ENCODE results near the gene AGFG2.

AGFG2 gene

DNA sequence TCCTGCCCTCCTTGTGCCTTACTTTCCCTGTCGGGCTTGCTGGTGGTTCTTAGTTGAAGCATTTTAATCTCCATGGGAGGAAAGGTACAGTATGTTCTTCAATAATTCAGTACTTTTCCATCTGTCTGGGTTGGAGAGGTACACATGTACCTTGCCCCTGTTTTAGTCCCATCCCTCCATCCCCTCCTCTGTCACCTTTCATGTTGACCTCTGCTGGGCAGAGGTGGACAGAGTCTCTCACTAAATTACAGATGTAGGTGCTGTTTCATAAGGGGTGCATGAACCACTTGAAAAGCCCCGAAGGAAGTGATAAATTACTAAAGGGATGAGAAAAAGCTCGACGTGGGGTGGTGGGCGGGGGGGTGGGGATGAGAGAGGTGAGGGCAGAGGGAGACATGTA, 5.4 kb downstream of the AGFG2 start:
- Histone ChIP-seq H3K4me2 (ENCODE audit: low read depth, low read length, poor library complexity, severe bottlenecking) (peak overlapping the region; percentile 14), H3K4me3 (ENCODE audit: low read length, poor library complexity, severe bottlenecking) (no peak overlapping the region), H3F3A (ENCODE audit: low read depth) (no peaks in the 10 kb centered on the region), H4K20me1 (ENCODE audit: insufficient read depth, low read length, poor library complexity, severe bottlenecking) (no peaks in the 10 kb centered on the region), H3K36me3 (ENCODE audit: insufficient read depth, low read length) (no peaks in the 10 kb centered on the region; the same call in 1 of the 2 replicates), H3K27me3 (ENCODE audit: insufficient read depth, low read length, poor library complexity, severe bottlenecking) (no peaks in the 10 kb centered on the region), H2AFZ (ENCODE audit: low read length) (no peak overlapping the region), H3K79me2 (ENCODE audit: insufficient read depth, low read length) (peaks cover 27% of the 10 kb centered on the region), H3K9me3 (ENCODE audit: insufficient read depth, low read depth, low read length) (no peaks in the 10 kb centered on the region), H3K4me1 (ENCODE audit: insufficient read depth, low read length, poor library complexity, severe bottlenecking) (peaks cover 53% of the 10 kb centered on the region), H3K9ac (ENCODE audit: low read depth, low read length, poor library complexity, severe bottlenecking) (no peak overlapping the region), H3K9me2 (replicated peaks; ENCODE audit: low read depth, low read length) (no peaks in the 10 kb centered on the region)
- TF ChIP-seq EZH2phosphoT487 (IDR thresholded peaks at IDR 0.05; ENCODE audit: borderline replicate concordance): no peak
- TF ChIP-seq, protein P1, sequence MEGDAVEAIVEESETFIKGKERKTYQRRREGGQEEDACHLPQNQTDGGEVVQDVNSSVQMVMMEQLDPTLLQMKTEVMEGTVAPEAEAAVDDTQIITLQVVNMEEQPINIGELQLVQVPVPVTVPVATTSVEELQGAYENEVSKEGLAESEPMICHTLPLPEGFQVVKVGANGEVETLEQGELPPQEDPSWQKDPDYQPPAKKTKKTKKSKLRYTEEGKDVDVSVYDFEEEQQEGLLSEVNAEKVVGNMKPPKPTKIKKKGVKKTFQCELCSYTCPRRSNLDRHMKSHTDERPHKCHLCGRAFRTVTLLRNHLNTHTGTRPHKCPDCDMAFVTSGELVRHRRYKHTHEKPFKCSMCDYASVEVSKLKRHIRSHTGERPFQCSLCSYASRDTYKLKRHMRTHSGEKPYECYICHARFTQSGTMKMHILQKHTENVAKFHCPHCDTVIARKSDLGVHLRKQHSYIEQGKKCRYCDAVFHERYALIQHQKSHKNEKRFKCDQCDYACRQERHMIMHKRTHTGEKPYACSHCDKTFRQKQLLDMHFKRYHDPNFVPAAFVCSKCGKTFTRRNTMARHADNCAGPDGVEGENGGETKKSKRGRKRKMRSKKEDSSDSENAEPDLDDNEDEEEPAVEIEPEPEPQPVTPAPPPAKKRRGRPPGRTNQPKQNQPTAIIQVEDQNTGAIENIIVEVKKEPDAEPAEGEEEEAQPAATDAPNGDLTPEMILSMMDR (conservative IDR thresholded peaks at IDR 0.05; ENCODE audit: low read length): no peak

DNA sequence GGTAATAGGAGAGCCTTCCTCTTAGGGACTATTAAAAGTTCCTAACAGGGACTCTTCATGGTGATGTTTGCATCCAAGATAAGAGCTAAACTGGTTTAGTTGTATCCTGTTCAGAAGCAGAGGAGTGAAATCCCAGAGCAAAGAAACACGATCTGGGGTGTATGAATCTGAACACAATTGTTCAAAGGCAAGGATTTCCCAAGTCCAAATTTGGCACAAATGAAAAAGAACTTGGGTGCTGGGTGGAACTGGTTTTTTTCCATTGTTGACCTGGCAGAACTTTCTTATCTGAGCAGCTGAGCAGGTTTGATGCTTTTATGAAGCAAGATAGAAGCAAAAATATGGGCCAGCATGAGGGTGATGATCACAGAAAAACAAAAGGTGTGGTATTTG, 6.0 kb downstream of the AGFG2 start:
- Histone ChIP-seq H3K4me3 (ENCODE audit: low read length, poor library complexity, severe bottlenecking) (no peak overlapping the region), H3K4me2 (ENCODE audit: low read depth, low read length, poor library complexity, severe bottlenecking) (peak overlapping the region; percentile 37), H3K36me3 (ENCODE audit: insufficient read depth, low read length) (no peaks in the 10 kb centered on the region; the same call in 1 of the 2 replicates), H3K9me2 (replicated peaks; ENCODE audit: low read depth, low read length) (no peaks in the 10 kb centered on the region), H3F3A (ENCODE audit: low read depth) (no peaks in the 10 kb centered on the region), H4K20me1 (ENCODE audit: insufficient read depth, low read length, poor library complexity, severe bottlenecking) (no peaks in the 10 kb centered on the region), H2AFZ (ENCODE audit: low read length) (no peak overlapping the region), H3K27me3 (ENCODE audit: insufficient read depth, low read length, poor library complexity, severe bottlenecking) (no peaks in the 10 kb centered on the region), H3K79me2 (ENCODE audit: insufficient read depth, low read length) (peaks cover 22% of the 10 kb centered on the region), H3K9me3 (ENCODE audit: insufficient read depth, low read depth, low read length) (no peaks in the 10 kb centered on the region), H3K9ac (ENCODE audit: low read depth, low read length, poor library complexity, severe bottlenecking) (peak overlapping the region; percentile 9), H3K4me1 (ENCODE audit: insufficient read depth, low read length, poor library complexity, severe bottlenecking) (peaks cover 52% of the 10 kb centered on the region)
- TF ChIP-seq, protein P1 (conservative IDR thresholded peaks at IDR 0.05; ENCODE audit: low read length): no peak
- TF ChIP-seq EZH2phosphoT487 (IDR thresholded peaks at IDR 0.05; ENCODE audit: borderline replicate concordance): no peak

DNA sequence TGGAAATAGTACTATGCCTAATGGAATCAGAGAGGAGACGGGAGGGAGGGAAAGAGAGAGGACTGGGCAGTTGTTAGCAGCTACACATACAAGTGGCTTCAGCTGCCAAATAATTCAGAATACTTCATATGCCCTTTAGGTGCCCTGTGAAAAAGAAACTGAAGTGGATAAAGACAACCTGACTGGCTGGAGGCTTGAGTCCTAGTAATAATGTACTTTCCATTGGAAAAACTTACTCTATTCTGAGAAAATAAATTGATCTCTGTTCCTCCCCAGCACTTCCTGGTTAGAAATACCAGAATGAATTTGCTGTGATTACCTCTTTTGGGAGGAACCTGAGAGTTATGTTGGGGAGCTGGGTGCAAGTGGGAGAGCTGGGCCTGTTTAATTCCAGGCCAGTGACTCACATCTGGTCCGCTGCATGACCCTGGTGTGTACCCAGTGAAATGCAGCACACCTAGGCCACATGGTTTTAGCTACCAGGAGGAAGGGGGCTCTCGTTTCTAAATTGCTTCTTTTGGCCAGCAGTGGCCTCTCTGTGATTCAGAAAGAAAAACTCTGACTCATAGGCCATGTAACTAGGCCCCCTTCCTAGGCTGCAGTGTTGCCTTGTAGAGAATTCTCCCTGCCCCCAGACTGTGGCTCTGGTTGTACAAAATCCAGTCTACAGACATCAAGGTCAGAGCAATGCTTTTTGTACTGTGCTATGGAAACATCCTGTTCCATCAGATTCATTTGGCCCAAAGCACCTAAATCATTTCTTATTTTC, 6.5 kb downstream of the AGFG2 start:
- H3K4me3 ChIP-seq (ENCODE audit: low read length, poor library complexity, severe bottlenecking): no peak overlapping the region
- no peaks in the 10 kb centered on the region for H3K27me3 ChIP-seq (ENCODE audit: insufficient read depth, low read length, poor library complexity, severe bottlenecking)
- H3F3A ChIP-seq (ENCODE audit: low read depth): no peaks in the 10 kb centered on the region
- no peak for TF ChIP-seq EZH2phosphoT487 (IDR thresholded peaks at IDR 0.05; ENCODE audit: borderline replicate concordance)
- TF ChIP-seq, protein P1 (conservative IDR thresholded peaks at IDR 0.05; ENCODE audit: low read length): no peak; the same call in 1 of the 2 replicates
- no peaks in the 10 kb centered on the region for H4K20me1 ChIP-seq (ENCODE audit: insufficient read depth, low read length, poor library complexity, severe bottlenecking)
- no peaks in the 10 kb centered on the region for H3K9me3 ChIP-seq (ENCODE audit: insufficient read depth, low read depth, low read length)
- H3K36me3 ChIP-seq (ENCODE audit: insufficient read depth, low read length): no peaks in the 10 kb centered on the region; the same call in 1 of the 2 replicates
- no peaks in the 10 kb centered on the region for H3K9me2 ChIP-seq (replicated peaks; ENCODE audit: low read depth, low read length)
- H3K79me2 ChIP-seq (ENCODE audit: insufficient read depth, low read length): peaks cover 16% of the 10 kb centered on the region; the same call in 1 of the 2 replicates
- H2AFZ ChIP-seq (ENCODE audit: low read length): no peak overlapping the region
- H3K9ac ChIP-seq (ENCODE audit: low read depth, low read length, poor library complexity, severe bottlenecking): peak overlapping the region; percentile 9
- peak overlapping the region; percentile 37 for H3K4me2 ChIP-seq (ENCODE audit: low read depth, low read length, poor library complexity, severe bottlenecking)
- peaks cover 51% of the 10 kb centered on the region for H3K4me1 ChIP-seq (ENCODE audit: insufficient read depth, low read length, poor library complexity, severe bottlenecking)
